ENCODE measurements around the gene CCDC183.
"Not testable (repeated sequence)": the region's sequence is repeated elsewhere in the genome, so short reads cannot be mapped to it uniquely, and the experiment has no call there.

Gene CCDC183

DNA sequence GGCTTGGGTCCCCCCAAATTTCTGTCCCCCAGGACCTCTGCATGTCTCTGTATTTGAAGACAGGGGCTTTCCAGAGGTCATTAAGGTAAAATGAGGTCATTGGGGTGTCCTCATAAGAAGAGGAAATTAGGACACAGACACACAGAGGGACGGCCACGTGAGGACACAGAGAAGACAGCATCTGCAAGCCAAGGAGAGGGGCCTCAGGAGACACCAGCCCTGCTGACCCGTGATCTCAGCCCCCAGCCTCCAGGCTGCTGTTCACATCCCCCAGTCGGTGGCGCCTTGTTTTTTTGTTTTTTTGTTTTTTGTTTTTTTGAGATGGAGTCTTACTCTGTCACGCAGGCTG, 1.2 kb upstream of the CCDC183 start:
- no peak for DNase-seq (ENCODE audit: extremely low spot score, insufficient read length, low read depth)
- FAIRE-seq = no peak

DNA sequence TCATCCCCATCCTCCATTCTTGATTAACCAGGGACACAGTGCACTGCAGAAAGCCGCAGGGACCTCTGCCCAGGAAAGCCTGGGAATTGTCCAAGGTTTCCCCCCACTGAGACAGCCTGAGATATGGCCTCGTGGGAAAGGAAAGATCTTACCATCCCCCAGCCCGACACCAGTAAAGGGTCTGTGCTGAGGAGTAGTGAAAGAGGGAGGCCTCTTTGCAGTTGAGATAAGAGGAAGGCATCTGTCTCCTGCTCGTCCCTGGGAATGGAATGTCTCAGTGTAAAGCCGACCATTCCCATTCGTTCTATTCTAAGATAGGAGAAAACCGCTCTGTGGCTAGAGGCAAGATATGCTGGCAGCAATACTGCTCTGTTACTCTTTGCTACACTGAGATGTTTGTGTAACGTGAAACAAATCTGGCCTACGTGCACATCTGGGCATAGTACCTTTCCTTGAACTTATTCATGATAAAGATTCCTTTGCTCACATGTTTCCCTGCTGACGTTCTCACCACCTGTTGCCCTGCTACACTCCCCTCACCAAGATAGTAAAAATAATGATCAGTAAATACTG, 723 bp downstream of the CCDC183 start:
- not testable (repeated sequence) for DNase-seq (ENCODE audit: extremely low spot score, insufficient read length, low read depth); FAIRE-seq

DNA sequence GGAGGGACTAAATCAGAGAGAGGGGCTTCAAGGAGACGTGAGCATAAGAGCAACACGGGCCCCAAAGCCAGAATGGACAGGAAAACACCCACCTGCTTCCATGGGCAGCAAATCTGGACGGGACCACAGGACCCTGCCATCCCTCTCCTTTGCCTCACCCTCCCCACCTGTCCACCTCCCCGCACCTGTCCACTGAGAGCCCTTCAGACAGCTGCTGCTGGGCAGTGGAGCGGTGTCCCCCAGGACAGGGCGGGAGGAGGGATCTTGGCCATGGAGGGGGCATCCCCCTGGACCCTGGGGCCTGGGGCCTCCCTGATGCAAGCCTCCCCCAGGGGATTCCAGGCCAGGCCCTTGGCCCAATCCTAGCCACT, 2.6 kb downstream of the CCDC183 start:
- FAIRE-seq = no peak
- DNase-seq (ENCODE audit: extremely low spot score, insufficient read length, low read depth) = no peak

DNA sequence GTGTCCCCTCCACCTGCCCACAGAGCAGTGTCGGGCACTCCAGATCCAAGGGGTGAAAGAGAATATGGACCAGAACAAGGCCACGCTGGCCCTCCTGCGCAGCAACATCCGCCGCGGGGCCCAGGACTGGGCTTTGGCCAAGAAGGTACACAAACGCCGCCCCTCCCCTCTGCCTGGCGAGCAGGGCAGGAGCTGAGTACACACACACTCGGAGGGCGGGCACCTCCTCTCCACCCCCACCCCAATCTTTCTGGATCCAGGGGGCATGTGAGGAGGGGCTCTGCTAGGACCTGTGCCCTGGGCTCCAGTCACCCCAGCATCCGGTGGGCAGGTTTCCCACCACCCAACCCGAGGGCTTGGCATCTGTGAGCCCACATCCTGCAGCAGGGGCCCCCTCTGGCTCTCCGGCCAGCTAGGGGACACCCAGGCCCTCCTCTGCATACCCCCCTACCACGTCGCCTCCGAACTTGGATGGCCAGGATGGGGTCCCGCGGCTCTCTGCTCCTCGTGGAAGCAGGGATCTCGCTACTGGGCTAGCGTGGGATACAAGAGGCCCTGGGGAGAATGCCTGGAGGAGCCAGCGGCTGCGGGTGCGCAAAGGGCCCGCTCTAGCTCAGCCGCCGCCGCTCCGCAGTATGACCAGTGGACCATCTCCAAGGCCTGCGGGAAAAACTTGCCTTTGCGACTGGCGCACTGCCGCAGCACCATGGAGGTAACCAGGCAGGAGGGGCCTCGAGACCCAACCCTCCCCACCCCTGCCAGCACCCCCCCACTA, 3.1 kb downstream of the CCDC183 start:
- FAIRE-seq (no peak), DNase-seq (ENCODE audit: extremely low spot score, insufficient read length, low read depth) (no peak)

DNA sequence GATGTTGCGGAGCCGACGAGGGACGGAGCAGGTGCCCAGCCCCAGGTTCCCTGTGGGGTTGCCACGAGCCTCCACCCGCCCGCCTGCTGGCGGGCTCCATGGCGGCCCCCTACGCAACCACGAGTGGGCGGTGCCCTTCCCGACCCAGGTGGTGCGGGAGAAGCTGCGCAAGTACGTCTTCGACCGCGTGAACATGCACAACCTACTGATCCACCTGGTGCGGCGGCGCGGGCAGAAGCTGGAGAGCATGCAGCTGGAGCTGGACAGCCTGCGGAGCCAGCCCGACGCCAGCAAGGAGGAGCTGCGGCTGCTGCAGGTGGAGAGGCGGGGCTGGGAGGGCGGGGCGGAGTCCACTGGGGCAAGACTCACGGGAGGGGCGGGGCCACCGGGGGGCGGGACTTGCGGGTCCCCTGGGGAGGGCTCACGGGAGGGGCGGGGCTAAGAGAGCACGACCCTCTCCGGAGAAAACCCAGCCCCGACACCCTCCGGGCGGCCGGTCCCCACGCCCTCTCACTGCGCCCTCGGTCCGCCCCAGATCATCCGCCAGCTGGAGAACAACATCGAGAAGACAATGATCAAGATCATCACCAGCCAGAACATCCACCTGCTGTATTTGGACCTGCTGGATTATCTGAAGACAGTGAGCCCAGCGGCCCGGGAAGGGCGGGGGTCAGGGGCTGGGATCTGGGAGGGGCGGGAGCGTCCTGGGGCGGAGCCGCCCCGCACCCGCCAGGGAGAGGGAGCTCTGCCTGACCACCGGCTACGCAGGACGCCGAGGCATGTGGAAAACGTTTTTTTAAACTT, 3.9 kb downstream of the CCDC183 start:
- FAIRE-seq (peak; percentile 12), DNase-seq (ENCODE audit: extremely low spot score, insufficient read length, low read depth) (peak; percentile 77)

DNA sequence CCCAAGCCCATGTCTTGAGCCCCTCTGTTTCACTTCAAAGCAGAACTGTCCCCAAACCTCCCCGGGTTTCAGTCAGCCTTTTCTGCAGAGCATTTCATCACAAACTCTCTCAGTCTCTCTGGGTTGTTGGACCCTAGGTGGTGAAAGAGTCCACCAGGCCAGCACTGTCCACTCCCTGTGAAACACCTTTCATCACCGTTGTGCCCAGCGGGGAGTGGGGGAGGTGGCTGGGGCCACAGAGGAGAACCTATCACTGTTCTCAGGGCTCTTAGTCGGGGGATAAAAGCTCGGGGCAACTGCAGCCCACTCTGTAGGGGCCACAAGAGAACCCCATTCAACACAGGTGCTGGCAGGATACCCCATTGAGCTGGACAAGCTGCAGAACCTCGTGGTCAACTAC, 6.2 kb downstream of the CCDC183 start:
- DNase-seq (ENCODE audit: extremely low spot score, insufficient read length, low read depth) (no peak), FAIRE-seq (no peak)

DNA sequence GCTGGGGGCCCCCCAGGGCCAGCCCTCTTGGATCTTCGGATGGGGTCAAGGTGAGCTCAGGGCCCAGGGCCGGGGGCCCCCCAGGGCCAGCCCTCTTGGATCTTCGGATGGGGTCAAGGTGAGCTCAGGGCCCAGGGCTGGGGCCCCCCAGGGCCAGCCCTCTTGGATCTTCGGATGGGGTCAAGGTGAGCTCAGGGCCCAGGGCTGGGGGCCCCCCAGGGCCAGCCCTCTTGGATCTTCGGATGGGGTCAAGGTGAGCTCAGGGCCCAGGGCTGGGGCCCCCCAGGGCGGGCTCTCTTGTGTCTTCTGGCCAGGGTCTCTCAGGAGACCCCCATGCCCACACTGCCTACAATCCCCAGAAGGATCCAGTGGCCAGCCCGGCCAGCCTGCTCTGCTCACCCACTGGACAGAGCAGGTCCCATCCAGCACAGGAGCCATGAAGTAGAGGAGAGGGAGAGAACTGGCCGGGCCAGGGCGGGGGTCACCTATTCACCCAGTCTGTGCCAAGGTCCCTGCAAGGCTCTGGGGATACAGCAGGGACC, 6.9 kb downstream of the CCDC183 start:
- FAIRE-seq; DNase-seq (ENCODE audit: extremely low spot score, insufficient read length, low read depth): not testable (repeated sequence)

DNA sequence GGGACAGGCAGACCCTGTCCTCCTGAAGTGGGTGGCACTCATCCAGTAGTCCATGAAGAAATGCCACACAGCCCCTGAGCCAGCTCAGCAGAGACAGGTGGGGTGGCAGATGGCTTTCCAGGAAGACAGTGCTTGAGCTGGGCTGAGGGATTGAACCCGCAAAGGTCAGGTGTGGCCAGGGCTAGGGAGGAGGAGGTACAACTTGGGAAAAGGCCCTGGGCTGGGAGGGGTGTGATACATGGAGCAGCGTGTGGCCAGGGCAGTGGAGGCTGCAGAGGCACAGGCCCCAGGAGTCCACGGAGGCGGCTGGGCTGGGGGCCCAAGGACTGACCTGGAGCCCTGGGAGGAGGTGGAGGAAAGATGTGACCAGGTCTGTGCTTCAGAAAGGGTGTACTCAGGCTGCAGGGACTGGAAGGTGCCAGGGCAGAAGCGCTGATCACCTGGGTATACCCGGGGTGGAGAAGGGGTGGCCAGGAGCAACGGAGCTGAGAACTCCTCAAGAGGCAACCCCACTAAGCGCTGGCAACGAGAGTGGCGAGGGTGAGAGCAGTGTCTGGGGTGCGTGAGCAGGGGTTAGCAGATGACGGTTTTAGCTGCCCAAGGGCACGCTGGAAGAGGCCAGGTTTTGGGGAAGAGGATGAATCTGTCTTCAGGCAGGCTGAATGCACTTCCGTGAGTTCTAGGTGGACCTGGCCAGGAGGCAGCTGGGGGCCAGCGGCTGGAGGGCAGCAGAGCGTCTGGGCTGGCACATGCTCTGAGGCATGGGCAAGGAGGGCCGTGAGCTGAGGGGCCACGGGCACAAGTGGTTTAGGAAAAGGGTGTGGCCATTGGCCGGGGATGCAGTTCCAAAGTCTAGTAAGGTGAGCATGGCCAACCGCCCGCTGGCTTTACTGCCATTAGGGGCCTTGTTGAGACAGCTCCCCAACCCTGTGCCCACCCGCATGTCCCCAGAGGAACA, 7.7 kb downstream of the CCDC183 start:
- no peak for FAIRE-seq
- DNase-seq (ENCODE audit: extremely low spot score, insufficient read length, low read depth) = no peak

DNA sequence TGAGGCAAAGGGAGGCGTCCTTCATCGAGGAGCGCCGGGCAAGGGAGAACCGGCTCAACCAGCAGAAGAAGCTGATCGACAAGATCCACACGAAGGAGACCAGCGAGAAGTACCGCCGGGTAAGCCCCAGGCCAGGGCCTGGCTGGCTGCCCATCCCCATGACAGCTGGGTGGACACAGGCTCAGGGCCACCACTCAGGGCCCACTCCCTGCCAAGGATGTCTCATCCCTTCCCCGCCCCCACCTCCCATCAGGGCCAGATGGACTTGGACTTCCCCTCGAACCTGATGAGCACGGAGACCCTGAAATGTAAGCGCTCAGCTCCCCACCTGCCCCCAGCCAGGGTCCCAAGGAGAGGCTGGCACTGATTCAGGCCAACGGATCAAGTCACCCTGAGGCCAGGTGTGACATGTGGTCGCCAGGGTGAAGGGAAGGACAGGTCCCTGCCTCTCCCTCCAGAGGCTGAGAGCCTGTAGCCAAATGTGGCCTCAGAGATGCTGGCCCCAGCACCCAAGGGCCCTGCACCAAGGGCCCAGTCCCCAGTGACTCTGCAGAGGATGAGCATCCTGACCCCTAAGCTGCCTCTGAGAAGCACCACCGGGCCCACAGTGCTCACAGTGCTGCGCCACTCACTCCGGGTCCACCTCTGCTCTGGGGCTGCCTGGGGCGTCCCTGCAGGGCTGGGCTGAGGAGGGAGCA, 8.5 kb downstream of the CCDC183 start:
- FAIRE-seq = no peak
- DNase-seq (ENCODE audit: extremely low spot score, insufficient read length, low read depth) = no peak

DNA sequence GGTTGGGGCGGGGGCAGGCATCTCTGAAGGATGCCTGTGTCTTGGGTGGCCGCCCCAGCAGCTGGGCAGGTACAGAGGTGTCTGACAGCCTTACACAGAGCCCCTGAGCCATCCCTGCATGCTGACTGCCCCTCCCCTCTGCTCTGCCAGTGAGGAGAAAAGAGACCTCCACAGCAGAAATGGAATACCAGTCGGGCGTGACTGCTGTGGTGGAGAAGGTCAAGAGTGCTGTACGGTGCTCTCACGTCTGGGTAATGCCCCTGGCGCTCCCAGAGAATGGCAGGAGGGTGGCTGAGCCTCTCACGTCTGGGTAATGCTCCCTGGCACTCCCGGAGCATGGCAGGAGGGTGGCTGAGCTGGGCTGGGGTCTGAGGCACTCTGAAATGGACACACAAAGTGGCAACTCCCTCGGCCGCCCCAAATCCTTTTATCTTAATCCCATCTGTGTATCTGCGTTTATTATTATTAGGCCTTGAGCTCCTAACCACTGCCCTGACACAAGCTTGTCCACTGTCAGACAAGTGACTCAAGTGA, 9.1 kb downstream of the CCDC183 start:
- FAIRE-seq = no peak

DNA sequence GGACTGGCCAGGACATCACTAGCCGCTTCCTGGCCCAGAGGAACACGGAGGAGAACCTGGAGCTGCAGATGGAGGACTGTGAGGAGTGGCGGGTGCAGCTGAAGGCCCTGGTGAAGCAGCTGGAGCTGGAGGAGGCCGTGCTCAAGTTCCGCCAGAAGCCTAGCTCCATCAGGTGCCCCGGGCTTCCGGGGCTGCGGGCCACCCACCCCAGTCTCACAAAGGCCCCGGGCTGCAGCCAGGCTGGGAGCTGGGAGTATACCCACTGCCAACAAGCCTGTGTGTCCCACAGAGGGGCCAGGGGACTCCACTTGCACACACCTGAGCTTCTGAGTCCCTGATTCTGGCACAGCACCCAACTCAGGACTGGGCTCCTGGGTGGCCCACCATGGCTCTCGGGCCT, 9.9 kb downstream of the CCDC183 start:
- no peak for FAIRE-seq
- no peak for DNase-seq (ENCODE audit: extremely low spot score, insufficient read length, low read depth)

More for the DNA sequence above, 9.1 kb downstream of the CCDC183 start:
- DNase-seq (ENCODE audit: extremely low spot score, insufficient read length, low read depth) = no peak

DNA sequence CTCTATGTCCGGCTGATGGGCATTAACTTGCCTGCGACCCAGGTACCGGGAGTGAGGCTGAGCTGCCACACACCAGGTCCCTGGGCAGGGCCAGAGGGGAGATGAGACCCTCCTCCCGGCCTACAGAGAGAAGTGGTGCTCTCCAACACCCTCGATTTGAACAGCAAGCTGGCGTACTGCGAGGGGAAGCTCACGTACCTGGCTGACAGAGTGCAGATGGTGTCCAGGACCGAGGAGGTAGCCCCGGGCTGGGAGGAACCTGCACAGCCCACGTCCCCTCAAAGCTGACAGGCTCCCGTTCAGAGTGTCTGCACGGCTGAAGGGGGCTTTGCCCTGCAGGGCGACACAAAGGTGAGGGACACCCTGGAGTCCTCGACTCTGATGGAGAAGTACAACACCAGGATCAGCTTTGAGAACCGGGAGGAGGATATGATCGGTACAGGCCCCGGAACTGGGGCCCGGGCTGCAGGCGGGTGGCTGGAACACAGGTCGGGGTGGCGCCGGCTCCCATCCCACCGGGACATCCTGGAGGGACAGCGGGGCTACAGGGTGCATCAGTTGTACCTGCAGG, 10.6 kb downstream of the CCDC183 start:
- DNase-seq (ENCODE audit: extremely low spot score, insufficient read length, low read depth) (no peak), FAIRE-seq (no peak)

DNA sequence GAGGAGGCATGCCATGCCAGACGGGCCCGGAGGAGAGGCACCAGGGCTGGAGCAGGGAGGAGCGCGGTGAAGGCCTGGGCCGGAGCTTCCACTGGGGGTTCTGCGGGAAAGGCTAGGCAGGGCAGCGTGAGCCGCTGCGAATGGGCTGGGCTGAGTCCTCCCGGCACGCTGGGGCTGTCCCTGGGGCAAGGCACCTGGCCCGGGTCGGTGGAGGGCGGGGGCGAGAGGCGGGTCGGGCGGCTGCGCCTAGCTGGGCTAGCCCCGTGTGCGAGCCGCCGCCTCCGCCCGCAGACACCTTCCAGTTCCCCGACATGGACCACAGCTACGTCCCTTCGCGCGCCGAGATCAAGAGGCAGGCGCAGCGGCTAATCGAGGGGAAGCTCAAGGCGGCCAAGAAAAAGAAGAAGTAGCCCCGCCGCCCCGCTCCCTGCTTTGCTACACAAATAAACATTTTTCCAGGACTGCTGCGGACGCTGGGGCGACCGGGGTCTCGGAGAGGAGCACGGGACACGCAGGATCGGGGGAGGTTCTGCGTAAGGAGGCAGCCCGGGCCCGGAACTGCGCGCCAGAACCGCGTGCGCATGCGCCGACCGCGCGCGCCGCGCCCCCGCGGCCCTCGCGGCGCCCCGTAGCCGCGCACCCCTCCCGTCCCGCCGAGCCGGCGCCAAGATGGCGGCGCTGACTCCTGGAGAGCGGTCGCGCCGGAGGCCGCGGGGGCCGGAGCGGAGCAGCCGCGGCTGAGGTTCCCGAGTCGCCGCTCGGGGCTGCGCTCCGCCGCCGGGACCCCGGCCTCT, 11.3 kb downstream of the CCDC183 start, which contains the start of gene RABL6:
RABL6 (plus strand) TSS at position 668 of the 794 bp plus-strand sequence. CDS start 249 bp downstream, outside the sequence.
- FAIRE-seq = peak; percentile 72
- peak; percentile 97 for DNase-seq (ENCODE audit: extremely low spot score, insufficient read length, low read depth)

DNA sequence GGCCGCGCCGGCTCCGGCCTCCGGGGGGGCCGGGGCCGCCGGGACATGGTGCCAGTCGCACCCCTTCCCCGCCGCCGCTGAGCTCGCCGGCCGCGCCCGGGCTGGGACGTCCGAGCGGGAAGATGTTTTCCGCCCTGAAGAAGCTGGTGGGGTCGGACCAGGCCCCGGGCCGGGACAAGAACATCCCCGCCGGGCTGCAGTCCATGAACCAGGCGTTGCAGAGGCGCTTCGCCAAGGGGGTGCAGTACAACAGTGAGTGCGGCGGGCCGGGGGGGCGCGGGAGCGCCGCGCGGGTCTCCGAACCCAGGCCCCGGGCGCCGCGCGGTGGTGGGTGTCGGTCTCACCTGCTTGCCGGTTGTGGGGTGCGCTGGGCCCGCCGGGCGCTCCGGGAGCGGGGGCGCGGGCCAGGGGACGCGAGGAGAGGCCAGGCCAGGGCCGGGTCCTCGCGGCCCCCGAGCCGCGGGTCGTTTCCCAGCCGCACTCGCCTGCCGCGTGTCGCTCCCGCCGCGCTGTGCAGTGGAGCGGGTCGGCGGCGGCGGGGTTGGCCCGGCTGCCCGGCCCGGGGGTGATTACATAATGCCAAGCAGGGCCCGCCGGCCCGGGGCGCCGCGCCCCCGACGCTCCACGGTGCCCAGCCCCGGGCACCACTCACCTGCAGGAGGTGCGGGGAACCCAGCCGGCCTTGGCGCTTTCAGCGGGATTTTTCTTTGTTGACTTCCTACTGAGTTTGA, 12.1 kb downstream of the CCDC183 start:
- FAIRE-seq (no peak), DNase-seq (ENCODE audit: extremely low spot score, insufficient read length, low read depth) (no peak)

DNA sequence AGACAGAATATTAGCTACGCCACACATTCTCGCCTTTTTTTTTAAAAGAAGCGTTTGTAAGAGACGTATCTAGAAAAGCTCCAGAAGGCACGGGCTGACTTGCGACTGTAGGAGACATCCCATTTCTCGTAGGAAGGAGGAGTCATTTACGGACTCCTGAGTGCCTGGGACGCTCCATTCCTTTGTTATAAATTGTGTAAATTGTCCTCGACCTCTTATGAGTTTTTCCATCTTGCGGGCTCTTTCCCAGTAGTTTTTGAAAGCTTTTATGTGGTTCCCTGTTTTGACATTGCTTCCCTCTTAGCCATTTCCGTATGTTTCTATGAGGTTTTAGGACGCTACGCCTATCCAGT, 12.6 kb downstream of the CCDC183 start:
- DNase-seq (ENCODE audit: extremely low spot score, insufficient read length, low read depth) (no peak), FAIRE-seq (no peak)

DNA sequence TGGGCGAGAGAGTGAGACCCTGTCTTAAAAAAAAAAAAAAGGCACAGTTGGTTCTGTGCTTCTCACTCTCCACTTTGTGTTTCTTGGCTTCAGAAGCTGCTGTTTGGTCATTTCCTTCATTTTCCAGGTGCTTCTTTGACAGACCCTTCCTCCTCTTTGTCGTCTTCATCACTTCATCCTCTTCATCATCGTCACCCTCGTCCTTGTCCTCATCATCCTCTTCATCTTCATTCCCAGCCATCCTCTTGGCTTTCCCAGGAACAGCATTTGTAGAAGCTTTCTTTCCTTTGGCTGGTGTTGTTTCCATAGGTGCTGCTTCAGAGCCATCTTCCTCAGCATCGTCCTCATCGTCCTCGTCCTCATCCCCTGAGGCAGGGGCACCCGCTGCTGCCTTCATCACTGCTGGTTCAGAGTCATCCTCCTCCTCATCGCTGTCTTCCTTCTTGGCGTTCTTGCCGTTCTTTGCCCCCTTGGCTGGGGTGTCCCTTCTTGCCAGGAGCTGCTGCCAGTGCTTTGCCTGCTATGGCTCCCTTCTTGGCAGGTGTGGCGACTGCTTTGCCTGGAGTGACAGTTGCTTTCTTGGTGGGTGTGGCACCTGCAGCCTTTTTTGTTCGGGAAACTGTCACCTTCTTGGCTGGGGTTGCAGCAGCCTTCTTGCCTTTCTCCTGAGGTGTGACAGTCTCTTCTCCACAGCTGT, 18.7 kb downstream of the CCDC183 start:
- no peak for DNase-seq (ENCODE audit: extremely low spot score, insufficient read length, low read depth)
- FAIRE-seq = no peak

DNA sequence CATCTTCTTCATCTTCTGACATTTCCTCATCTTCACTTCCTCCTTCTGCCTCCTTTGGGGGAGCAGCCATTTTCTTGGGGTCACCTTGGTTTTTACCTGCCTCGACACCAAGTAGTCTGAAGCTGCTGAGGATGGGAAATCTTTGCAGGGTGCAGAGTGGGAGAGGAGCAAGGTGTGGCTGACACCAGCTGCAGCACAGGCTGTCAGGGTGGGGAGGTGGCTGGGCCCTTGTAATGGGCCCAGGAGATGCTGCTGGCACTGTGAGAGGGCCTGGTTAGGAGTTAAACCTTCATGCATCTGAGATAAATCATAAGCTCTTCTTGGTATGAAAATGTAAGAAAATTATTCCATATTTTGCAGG, 19.3 kb downstream of the CCDC183 start:
- no peak for FAIRE-seq
- no peak for DNase-seq (ENCODE audit: extremely low spot score, insufficient read length, low read depth)
